Brain pericyte (primary cell): Measurements from ENCODE around the gene TBL1XR1.

Source experiments
- DNase-seq: peaks from one replicate; pipeline ENCODE4 v3.0.0-alpha.2; 2012; ENCODE audit warnings: low read depth, low spot score

The TBL1XR1 gene

DNA sequence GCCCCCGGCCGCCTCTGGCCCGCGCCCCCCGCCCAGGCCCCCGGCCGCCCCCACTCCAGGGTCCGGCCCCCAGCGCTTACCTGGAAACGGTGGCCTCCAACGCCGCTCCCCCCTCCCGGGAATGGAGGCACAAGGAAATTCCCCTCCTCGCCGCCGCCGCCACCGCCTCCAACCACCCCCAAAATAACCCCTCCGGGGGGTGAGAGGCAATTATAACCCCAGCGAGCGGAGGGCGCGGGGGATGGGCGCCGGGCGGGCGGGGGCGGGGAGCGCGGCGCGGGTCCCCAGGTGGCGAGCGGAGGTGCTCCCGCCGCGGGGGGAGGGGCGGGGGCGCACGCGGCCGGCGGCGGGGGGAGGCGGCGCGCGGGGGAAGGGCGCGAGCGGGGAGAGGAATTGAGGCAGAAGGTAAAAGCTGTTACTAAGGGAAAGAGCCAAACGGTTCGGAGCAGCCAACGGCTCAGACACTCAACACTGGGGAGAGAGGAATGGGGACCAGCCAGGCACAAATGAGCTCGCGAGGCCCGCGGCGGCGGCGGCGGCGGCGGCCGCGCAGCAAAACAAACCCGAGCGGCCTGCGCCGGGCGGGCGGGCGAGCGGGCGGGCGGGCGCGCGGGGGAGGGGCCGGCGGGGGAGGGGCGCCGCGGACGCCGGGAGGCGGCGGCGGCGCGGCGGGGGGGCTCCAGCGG, at the start of gene TBL1XR1:
TBL1XR1 (minus strand) TSS at position 442 of the 686 bp plus-strand sequence. CDS start 132,505 bp downstream, outside the sequence.
- DNase-seq: peak; percentile 80

DNA sequence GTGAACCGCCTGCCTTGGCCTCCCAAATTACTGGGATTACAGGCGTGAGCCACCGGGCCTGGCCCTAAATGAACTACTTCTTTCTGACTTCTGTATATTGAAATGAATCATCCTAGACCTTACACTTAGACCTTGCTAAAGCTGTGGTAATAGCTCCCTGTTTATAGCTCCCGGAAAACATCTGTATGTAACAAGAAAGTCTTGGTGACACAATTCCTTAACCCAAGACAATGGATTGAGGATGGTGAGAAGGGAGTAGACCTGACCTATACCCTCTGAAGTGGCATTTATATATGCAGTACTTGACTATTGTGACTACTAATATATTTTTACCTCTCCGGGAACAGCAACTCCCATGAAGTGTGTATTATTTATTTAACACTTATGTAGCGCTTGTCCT, 48.0 kb upstream of the TBL1XR1 start:
- no peak for DNase-seq

DNA sequence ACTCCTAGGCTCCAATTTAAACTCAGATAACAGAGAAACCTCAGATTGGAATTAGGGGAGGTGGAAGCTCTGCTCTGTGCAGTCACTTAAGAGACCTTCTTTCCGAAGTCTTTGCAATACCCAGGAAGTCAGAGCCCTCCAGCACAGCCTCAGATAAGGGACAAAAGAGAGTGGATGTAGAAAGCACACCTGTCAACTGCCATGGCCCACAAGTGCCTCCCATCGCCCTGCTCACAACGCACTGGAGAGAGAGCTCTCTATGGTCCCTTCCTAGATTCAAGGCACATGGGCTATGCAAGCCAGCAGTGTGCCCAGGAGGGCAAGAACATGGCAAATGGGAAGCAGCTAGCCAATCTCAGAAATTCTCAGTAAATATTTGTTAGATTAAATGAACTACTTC, 47.3 kb upstream of the TBL1XR1 start:
- no peak for DNase-seq

DNA sequence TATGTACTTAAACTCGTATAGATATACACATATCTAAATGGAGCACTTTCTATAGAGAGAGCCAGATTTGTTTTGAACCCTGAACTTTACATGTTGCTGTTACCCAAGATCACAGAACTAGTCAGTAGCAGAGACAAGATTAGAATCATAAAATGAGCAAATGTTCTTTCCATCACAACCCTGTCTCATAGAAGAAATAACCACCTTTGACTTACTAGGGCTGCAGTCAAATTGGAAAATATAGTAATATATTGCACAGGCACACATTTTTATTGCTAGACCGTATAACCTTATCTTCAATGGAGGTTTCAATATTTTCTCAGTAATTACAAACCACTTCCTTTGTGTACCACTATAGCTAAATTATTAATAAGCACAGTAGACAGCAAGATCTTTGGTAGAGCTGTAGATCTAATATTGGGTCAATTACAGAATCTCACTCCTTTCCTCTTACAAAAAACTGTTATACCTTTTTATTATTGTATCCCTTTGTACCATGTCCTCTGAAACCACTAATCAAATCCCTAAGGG, 41.5 kb upstream of the TBL1XR1 start:
- no peak for DNase-seq

DNA sequence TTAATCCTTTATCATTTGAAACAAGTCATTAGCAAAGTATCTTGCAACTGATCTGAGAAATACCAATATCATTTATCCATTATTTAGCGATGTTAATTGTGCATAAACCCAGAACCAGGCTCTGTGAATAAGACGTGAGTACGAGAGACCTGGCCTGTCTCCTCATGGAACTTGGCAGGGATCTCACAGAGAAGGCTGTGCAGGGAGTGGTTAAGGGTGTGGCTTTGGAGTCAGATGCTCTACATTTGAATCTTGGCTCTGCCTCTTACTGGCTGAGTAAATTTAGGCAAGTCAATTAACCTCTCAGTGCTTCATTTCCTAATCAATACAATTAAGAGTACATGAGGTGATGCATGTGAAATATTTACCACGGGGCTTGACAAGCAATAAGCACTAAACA, 39.9 kb upstream of the TBL1XR1 start:
- no peak for DNase-seq

DNA sequence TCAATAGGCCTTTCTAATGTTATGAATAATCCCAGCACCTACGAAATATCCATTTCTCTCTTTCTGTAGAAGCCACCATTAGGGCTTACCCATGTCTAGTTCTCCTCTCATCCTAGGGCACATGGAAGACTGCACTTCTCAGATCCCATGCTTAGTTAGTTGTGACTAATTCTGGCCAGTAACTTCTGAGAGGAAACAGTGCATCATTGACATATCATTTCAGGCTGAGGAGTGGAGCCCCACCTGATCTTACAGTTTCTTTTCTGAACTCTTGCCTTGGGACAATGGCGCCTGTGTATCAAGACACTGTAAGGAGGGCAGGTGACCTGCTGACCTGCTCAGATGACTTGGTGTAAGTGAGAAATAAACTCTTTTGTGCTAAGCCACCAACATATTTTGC, 39.4 kb upstream of the TBL1XR1 start:
- no peak for DNase-seq

DNA sequence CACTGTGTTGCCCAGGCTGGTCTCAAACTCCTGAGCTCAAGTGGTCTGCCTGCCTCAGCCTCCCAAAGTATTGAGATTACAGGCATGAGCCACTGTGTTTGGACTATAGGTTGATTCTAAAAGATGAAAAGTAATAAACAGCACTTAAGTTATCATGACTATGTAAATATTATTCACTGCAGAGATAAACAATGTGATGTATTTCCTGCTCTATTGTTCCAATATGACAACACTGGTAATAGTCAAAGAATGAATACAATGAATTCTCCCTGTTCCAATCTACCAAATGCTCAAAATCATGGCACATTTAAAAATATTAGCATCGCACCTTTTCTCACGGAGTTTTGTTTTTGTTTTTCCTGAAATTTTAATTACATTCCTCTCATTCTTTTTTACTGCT, 36.8 kb upstream of the TBL1XR1 start:
- no peak for DNase-seq

DNA sequence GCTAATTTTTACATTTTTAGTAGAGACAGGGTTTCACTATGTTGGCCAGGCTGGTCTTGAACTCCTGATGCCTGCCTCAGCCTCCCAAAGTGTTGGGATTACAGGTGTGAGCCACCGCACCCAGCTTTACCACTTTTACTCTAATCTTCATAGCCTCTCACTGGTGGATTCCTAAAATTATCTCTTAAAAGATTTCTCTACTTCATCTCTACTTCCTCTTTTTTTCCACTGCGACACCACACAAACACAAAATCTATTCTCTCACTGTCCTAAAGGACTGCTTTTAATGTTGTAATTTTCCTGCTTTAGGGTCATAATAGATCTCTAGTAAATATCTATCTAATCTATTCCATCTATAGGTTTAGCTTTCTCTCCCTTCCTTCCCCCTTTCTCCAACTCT, 34.0 kb upstream of the TBL1XR1 start:
- no peak for DNase-seq

DNA sequence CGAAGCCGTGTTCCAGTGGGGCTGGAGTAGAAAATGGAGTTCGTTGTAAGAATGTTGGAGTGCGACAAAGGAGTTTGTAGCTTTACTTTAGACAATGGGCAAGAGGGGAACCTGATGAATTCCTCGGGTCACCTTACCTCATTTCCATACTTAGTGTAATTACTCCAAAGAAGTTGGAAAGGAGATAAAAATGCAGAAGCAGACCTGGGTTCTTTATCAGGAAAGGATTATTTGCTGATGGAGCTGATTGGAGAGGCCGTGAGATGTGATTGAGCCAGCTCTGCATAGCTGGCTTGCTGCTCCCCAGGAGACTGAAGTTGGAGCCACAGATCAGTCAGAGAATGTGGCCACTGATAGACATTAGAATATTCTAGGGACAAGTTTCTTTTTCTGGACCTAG, 33.4 kb upstream of the TBL1XR1 start:
- DNase-seq: no peak

DNA sequence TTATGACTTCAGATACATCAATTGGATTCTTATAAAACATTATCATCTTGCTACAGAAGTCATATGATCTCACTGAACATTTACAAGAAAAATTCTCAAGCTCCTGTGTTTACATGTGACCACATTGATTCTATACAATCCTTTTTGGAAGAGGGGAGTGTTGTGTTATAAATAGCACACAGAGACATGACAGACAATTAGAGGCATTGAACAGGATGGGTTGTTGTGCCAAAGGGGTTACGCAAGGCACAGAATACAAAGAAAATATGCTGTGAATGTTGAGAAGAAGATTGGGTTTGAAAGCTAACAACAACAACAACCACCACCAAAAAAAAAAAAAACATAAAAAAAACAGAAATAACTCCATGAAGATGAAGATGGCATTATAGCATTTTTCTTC, 32.5 kb upstream of the TBL1XR1 start:
- no peak for DNase-seq

DNA sequence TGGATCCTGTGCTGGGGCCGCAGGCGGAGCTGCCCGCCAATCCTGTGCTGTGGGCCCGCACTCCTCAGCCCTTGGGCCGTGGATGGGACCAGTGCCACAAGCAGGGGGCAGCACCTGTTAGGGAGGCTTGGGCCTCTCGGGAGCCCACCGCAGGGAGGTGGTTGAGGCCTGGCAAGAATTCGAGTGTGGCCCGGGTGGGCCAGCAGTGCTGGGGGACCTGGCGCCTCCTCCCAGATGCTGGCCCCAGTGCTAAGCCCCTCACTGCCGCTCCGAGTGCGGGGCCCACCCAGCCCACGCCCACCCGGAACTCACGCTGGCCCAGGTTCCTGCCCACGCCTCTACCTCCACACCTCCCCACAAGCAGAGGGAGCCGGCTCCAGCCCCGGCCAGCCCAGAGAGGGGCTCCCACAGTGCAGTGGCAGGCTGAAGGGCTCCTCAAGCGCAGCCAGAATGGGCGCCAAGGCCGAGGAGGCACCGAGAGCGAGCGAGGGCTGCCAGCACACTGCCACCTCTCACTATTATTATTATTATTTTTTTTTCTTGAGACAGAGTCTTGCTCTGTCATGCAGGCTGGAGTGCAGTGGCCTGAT, 31.4 kb upstream of the TBL1XR1 start:
- no peak for DNase-seq

DNA sequence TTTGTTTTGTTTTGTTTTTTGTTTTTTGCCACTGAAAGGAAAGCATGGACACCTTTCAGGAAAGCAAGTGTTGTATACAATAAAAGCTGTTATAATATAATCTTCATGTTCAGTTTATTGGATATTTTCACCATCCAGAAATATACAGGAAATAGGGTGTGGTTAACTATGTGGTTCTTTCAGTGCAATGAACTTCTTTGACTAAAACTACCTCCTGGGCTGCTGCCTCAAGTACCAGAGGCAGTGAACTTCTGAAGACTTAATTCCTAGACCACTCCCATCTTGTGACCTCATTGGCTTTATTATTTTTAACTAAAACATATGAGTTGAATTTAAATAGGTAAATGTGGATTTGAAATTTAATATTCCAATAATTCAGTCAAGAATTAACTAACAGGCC, 27.1 kb upstream of the TBL1XR1 start:
- DNase-seq: no peak

DNA sequence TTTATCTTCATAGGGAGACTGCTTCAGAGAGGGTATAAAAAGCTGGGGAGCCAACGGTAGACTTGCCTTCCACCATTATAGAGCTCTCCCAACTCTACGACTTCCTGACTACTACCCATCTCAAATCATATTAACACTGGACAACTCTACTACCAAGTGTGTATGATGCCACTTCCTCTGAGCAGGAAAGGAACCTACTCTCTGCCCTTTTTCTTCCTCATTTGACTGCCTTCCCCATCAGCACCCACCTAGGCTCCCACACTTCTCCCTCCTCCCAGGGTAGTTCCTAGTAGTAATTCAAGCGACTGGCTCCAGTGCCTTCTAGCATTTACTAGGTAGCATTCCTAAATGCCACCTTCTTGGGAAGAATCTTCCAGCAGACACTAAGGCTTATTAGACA, 24.5 kb upstream of the TBL1XR1 start:
- DNase-seq: no peak

DNA sequence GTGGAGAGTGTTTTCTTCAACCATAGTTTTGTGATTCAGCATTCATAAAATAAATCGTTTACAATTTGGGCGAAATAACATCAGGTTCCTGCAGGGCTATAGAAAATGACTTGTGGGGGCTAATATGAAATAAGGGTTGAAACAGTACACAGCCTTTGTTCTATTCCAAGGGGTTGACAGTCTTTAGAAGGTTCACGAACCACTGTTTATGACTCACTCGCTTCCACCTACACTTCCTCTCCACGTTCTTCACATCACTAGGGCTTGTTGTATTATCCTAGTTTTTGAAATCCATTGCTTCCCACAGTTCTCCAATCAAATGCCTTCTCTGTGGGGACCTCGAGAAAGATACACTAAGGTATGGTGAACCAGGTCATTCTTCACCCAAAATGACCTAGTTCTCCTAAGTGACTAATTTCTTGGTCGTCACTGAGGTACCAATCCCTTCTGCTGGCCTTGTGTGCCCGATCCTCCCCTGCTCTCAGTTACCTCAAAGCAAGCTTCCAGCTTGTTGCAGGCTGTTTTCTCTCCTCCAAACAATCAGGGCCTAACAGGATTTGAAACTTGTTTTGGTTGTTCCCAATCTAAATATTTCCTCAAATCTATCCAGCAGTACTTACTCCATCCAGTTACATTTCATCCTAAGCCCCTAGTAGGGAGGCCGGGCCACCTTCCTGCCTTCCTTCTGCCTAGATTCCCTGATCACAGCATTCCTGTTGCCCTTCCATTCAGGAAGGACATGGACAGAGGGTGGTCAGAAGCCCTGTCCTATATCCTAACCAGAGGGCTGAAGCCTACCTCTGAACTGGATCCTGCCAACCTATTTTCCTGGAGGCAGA, 23.1 kb upstream of the TBL1XR1 start:
- DNase-seq: no peak

DNA sequence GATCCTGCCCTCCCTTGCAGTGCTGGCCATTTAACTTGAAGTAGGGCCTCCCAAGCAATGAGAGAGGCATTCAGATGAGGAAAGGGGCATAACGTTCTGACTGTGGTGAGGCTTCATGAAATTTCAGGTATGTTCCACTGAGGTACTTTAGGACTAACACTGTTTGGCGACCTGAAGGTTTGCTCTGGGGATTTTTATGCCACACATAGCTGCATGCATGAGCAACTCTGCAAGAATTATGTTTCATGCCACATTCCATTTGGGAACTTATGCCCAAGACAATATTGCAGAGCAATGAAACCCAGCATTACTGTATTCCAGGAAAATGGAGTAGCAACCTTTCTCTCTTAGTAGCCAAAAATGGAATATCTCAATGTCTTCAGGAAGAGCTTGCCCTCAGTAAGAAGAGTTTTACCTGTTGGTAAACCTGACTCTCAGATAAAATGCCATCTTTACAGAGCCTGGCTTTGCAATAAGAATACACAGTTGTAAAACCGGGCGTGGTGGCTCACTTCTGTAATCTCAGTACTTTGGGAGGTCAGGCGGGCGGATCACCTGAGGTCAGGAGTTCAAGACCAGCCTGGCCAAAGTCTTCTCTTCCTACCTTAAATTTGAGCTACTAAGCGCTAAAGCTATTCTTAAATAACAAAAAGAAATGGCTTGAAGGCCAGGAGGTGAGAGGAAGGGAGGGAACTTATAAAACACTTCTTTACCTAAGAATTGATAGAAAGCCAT, 16.7 kb upstream of the TBL1XR1 start:
- DNase-seq: no peak

DNA sequence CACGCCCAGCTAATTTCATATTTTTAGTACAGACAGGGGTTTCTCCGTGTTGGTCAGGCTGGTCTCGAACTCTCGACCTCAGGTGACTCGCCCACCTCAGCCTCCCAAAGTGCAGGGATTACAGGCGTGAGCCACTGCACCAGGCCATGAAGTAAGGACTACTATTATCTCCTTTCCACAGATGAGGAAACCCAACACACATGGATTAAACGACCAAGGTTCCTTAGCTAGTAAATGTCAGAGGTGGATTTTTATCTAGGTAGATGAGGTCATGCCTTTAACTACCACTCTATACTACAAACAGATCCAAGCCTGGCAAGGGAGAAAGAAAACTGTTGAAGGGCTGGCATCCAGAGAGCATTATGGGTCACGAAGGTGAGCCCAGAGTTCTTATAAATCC, 15.5 kb upstream of the TBL1XR1 start:
- DNase-seq: no peak

DNA sequence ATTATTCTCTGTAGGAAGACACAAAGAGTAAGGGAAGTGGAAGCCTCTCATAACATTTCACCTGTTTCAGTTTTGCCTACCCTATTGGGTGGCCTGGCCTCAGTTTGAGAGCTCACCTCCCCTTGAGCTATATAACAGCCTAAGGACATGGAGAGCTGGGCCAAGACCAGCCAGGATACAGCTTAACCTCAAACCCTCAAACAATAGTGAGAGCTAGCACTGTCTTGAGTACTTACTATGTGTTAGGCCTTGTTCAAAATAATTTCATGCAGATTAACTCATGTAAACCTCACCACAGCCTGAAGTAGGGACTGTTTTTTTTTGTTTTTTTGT, 15.0 kb upstream of the TBL1XR1 start:
- DNase-seq: no peak

DNA sequence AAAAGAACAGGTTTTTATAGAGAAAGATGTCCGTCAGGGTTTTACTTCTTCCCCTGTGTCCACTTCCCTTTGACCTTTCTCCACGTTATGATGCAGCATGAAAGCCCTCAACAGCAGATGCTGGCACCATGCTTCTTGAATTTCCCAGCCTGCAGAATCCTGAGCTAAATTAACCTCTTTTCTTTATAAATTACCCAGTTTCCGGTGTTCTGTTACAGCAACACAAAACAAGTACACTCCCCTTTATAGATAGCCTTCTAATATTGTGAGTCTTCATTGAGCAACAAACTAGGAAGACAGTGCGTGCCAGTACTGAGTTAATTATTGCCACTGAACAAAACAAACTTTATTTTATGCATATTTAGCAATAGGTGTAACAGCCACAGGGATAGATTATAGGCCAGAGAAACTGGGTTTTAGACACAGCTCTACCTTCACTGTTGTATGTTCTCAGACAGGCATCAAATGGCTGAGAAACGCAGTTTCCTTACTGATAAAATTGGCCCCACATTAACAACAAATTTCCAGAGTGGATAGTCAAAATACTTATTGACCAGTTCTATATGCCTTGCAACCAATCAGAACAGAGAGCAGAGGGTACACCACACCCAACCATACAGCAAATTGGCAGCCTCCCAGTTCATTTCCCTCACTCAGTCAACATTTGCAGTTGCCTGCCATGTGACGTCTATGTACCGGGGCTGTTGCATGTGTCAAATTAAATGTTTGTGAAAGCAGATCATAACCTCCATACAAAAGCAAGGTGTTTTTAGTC, 14.4 kb upstream of the TBL1XR1 start:
- DNase-seq: no peak

DNA sequence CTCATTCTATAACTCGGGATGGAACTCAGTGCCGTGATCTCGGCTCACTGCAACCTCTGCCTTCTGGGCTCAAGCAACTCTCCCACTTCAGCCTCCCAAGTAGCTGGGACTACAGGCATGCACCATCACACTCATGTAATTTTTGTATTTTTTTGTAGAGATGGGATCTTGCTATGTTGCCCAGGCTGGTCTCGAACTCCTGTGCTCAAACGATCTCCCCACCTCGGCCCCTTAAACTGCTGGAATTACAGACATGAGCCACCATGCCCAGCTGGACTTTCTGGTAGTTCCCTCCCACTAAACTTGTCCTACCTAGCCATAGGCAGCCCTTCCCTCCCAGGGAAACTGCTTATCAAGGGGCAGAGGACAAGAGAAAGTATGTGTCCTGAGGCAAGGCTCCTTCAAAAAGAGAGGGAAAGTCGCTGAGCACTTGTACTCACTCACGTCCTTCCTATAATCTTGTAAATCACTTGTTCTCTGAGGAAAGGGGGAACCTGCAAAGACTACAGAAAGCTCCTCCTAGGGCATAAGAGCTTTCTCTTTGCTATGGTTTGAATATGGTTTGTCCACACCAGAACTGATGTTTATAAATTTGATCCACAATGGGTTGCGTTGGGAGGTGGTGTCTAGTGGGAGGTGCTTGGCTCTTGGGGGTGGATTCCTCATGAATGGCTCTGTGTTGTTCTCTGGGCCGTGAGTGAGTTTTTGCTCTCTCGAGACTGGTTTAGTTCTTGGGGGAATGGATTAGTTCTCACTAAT, 13.6 kb upstream of the TBL1XR1 start:
- DNase-seq: no peak

DNA sequence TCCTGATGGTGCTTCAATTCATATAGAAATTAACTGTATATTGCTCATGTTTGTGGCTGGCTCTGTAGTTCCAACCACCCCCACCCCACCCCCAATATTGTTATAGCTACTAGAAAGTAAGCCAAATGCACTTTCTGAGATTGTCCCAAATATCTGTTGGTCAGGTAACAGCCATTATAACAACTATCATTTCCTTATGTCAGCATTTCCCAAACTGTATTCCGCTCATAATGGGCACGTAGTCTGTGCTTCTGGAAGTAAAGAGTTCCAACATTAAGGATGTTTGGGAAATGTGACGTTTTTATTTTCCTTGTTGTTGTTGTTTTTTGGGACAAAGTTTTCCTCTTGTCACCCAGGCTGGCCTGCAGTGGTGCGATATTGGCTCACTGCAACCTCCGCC, 12.2 kb upstream of the TBL1XR1 start:
- no peak for DNase-seq

DNA sequence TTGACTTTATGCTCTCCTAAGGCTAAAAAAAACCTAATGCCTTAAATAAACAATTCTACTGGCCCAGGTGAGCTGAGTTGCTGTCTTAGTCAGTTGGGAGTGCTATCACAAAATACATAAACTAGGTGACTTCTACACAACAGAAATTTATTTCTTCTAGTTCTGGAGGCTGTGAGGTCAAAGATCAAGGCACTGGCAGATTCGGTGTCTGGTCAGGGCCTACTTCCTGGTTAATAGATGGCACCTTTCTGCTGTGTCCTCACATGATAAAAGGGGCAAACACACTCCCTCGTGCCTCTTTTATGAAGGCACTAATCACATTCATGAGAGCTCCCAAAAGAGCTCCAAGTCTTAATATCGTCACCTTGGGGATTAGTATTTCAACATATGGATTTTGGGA, 11.5 kb upstream of the TBL1XR1 start:
- no peak for DNase-seq
